ENCODE data around the gene UBE2I.
"Not testable (repeated sequence)": the region's sequence is repeated elsewhere in the genome, so short reads cannot be mapped to it uniquely, and the experiment has no call there.

Gene UBE2I

DNA sequence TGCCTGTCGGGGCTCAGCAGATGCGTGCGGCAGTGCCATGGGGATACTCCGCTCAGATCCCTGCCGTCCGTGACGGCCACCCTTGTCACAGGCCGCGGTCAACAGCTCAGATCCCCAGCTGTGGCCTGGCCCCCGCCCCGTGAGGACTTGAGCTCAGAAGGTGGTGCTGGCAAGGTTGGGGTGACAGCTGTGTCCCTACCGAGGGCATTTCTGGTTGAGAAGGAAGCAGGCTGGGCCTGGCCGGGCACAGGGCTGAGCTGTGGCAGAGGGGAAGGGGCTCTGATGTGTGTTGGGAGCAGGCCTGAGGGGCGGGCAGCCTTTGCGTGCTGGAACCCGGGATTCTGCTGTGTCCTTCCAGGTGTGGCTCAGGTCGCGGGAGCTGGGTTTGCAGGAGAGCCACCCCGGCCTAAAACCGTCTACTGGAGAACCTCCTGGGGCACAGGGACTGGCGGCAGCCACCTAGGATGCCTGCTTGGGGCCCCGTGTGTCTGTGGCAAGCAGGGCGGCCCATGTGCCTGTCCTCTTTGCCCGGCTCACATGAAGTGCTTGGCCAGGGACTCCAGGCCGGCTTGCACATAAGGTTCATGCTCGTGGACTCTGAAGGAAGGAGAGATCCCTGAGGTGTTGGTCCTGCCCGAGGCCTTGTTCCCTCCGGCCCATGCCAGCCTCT, 5.1 kb downstream of the UBE2I start:
- no peak for DNase-seq

DNA sequence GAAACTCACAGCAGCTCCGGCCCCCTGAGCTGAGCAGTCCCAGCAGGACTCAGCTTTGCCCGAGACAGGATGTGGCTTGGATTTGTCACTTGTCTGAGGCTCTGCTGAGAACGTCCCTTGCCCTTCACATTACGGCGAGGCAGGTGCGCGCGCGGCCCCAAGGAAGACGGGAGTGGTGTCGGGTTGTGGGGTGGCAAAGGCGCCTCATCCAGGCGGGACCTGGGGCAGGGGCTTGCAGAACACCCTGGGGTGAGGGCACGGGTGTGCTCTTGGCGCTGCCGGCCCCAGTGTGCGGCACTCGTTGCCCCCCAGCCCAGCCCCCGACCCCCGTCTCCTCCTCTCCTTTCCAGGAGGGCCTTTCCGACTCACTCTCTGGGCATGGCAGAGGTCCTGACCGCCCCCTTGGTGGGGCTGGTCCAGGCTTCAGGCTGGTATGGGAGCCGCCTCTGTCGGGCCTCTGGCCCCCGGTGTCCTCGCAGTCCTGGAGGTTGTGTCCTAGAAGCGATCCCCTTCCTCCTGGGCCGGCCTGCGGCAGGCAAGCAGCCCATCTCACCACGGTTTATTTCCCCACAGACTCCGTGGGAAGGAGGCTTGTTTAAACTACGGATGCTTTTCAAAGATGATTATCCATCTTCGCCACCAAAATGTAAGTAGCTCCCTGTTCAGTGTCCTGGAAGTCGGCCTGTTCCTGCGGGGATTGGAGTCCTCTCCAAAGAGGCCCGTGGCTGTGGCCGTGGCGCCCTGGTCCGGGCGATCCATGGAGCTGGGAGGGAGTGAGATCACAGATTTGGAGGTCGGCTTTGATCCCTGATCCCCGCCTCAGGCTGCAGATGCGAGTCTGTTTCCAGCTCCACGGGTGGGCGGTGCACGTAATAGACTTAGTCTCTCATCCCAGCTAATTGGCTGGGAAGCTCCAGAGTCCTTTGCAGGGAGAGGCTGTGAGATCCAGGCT, 5.9 kb downstream of the UBE2I start:
- no peak for DNase-seq

DNA sequence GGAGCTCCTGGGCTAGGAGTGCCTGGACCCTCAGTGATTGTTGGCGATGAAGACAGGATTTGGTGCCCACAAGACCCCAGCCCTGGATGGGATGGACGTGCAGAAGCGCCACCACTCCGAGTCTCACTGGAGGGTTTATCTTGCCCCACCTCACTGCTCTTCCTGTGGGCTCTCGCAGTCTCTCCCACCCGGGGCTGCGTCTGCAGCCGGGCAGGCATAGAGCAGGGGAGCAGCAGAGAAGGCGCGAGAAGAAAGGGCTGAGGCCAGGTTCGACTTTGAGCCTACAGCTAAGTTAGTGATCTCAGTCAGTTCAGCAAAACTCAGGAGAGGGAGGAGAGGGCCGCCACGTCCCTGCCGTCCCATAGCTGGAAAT, 6.6 kb downstream of the UBE2I start:
- DNase-seq, result no peak

DNA sequence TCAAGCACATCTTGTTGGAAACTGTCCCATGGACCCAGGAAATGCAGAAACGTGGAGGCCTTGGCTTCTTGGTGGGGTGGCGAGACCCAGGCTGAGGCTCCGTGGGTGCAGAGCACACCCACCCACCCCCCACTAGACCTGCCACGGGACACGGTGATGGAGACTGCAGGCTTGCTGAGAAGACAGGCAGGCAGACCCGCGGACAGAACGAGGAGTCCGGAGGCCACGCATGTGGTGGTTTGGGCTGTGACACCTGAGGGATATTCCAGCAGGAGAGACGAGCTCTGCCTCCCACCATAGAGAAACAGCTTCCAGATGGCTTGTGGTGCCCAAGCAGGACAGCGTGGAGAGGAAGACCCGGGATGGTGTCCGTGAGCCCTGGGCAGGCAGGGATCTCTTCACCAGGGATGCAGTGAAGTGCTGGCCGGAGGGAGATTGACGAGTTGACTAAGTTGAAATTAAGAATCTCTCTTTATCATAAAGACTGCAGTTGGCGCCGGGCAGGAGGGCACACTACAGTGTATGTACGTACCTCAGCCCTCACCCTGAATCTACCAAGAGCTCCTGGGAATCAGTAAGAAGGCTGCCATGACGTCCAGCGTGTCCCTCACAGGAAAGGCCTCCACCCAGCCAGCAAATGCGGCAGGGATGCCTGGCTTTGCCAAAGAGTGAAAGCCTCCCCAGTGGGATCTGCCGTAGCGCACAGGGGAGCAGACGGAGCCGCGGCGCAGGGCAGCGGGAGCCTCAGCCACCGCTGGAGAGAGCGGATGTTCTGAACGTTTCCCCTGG, 8.2 kb downstream of the UBE2I start:
- no peak for DNase-seq

DNA sequence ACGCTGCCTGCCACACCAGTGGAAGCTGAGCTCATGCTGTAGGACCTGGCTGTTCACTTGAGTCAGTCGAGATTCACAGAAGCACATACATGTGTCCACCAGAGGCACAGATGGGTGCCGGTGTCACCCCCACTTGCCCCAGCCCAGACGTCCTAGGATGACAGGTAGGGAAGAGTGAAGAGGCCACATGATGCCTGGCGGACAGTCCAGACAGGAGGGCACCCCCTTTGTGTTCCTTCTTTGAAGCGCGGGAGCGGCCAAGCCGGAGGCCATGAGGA, 8.8 kb downstream of the UBE2I start:
- no peak for DNase-seq

DNA sequence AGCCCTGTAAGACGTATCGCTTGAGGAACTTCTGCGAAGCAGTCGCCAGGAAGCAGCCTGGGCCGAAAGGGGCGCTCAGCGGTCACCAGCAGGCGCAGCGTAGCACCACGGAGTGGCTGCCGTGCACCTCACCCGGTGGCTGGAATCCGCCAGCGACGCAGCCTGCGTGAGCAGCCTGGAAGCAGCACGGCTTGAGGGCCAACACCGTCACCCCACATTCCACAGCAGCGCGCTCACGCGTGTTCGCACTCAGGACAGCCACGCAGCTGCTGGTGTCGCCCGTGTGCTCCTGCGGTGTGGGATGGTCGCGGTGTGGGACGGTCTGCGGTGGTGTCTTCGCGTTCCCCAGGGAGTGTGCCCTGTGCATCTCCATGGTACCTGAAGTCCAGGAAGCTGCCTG, 9.6 kb downstream of the UBE2I start:
- DNase-seq, result no peak

DNA sequence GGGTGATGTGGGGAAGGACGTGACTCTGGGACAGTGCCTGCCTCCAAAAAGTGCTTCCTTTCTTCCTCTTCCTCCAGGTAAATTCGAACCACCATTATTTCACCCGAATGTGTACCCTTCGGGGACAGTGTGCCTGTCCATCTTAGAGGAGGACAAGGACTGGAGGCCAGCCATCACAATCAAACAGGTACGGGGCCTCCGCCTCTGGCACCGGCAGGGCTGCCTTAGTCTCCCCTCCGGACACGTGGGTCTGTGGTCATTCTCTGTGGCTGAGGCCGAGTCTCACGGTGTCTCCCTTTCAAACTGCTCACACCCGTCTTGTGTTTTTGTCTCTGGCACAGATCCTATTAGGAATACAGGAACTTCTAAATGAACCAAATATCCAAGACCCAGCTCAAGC, 10.7 kb downstream of the UBE2I start:
- no peak for DNase-seq

DNA sequence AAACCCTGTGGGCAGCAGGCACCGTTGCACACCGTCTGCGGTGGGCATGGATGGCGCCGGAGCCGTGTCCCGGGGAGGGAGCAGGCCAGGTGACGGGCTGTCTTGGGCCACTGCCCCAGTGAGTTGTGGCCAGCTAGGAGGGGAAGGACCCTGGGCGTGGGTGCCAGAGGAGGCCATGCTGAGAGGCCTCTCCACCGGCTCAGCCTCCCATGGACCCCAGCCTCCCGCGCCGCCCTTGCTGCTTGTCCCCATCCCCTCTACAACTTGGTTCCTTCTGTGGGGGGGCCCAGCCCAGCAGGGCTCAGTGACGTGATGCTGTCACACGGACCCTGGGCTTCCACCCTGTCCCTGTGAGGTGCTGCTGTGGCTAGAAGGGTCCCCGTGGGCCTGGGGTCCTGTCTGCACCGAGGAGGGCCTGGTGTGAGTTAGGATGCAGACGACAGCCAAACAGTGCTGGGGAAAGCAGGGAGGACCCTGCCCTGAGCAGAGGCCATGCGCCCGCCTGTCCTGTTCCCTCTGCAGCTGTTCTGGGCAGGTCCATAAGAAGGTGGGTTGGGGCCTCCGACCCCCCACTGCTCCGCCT, 11.3 kb downstream of the UBE2I start:
- no peak for DNase-seq

DNA sequence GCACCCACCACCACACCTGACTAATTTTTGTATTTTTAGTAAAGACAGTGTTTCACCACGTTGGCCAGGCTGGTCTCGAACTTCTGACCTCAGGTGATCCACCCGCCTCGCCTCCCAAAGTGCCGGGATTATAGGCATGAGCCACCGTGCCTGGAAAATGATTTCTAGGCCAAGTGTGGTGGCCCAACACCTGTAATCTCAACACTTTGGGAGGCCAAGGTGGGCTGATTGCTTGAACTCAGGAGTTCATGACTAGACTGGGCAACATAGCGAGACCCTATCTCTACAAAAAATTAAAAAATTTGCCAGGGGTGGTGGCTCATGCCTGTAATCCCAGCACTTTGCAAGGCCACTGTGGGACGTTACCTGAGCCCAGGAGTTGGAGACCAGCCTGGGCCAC, 13.0 kb downstream of the UBE2I start:
- DNase-seq, result no peak

DNA sequence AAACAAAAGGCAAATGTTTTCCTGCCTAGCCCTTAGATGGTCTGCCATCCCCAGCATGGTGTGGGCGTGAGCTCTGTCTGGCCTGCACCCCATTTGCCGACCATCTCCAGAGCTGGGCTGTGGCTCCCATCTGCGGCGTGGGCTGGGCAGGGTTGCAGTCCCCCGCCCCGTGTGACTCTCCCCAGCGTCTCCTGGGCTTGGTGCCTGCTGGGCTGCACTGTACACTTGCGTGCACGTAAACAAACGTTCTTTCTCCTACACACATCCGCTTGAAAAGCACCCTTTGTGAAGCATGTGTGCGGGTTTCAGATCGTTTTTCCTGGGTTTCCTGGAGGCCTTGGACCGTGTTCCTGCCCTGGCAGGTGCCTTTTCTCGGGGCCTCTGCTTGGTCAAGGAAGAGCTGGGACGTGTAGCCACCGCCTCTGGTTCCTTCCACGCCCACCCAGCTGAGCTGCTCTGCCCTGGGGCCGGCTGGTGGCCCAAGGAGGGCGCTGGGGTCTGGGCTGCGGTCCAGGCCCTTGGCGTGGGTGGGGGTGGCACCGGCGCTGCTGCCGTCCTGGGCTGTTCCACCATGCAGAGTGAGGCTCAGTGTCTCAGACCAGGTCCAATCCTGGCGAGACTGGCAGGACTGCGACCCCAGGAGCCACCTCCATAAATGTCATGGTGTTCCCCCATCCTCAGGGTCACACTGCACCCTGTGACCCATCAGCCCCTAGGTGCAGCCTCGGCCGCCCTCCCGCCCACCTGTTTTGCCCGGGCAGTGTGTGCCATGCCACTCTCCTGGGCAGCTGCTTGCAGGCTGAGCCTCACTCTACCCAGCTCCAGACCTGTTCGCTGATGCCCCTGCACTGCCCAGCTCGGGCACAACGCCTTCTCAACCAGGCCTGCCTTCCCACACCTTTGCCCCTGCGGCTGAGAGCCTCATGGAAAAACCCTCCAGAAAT, 14.1 kb downstream of the UBE2I start:
- no peak for DNase-seq

DNA sequence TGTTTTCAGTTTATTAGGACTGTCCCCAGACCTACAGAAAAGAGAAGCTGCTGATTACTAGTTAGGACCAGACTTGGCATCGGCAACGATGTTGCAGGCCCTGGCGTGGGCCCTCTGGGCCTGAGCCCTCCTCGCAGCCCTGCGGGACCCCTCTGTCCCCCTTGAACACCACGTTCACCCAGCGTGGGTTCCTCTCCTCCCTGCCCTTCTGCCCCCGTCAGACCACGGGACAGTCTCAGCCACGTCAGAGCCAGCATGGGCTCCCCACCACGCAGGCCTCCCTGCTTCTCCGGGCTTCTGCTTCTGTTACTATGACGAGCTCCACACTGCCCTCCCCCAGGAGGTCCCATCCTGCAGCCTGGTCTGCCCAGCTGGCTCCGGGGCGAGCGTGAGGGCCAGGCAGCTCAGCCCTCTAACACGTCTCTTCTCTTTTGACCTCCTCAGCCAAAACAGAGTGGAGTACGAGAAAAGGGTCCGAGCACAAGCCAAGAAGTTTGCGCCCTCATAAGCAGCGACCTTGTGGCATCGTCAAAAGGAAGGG, 14.9 kb downstream of the UBE2I start:
- DNase-seq, result no peak

DNA sequence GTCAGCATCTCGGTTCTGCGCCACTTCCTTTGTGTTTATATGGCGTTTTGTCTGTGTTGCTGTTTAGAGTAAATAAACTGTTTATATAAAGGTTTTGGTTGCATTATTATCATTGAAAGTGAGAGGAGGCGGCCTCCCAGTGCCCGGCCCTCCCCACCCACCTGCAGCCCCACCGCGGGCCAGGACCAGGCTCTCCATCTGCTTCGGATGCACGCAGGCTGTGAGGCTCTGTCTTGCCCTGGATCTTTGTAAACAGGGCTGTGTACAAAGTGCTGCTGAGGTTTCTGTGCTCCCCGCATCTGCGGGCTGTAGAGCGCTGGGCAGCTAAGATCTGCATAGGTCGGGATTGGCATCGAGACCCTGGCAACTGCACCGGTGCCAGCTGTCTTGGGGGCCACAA, 15.8 kb downstream of the UBE2I start:
- DNase-seq, result no peak

DNA sequence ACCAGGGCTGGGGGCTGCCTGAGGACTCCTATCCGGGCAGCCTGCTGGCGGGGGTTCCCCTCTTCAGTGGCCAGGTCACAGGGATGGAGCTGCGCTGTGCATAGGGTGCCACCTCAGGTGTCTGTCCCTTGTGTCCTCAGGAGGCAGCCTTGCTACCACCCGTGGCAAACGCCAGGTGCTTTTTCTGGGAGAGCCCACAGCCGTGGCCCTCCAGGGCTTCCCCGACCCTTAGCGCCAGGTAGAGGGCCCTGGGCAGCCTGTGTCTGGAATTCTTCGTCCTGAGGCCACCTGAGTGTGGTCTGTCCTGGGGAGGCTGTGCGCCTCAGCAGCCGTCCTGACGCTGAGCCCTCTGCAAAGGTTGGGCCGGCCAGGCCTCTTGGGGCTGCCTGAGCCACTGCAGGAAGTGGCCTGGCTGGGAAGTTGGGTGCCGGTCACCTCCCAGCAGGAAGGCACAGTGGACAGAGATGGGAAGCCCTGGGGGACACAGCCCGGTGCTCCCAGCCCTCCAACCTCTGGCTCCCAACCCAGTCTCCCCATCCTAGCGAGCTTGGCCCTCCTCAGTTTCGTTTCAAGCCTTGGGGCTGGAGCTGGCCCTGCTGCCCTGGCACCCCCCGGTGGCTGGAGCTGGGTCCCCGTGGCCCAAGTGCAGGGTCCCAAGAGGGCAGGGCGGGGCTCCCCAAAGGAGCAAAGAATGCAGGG, 16.4 kb downstream of the UBE2I start:
- DNase-seq, result no peak

DNA sequence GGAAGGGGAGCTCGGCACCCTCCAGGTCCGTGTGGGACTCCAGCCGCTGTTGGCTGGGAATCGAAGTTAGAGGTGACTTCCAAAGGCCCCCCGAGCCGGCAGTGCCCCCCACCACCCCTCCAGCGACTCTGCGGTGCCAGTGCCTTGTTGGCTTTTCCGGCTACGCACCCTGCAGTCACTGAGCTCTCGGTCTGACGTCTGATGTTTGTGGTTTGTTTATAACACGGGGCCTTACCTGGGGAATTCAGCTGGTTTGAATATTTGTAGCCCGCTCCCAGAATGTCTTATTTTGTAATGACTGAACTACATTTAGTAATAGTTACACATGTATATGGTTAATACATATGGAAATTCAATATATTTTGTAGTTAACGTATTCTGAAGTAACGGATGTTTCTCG, 17.0 kb downstream of the UBE2I start:
- DNase-seq, result no peak

DNA sequence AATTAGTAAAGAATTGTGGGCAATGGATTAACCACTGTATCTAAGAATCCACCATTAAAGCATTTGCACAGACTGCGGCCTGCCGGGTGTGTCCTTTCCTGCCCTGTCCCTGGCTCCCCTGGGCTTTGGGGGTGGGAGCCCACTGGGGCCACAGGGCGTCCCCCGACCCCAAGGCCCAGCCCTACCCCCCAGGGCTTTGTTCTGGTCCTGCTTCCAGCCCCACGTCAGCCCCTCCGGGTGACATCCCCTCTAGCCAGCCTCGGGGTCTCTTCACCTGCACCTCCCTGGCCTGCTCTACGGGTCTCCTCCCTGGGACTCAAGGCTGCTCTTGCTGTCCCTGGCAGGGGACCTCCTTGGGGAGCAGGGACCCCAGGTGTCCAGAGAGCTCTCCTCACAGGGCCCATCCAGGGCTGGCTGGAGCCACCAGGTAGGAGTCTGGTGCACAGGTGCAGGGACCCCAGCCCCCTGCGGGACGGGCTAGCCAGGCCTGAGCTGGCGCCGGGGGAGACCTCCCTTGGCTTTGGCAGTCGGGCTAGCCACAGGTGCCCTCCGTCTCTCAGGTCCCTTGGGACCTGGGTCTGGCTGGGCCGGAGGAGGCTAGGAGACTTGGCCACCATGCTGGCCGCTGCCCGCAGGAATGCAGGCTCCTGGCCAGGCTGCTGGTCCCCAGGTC, 17.6 kb downstream of the UBE2I start:
- DNase-seq, result no peak

DNA sequence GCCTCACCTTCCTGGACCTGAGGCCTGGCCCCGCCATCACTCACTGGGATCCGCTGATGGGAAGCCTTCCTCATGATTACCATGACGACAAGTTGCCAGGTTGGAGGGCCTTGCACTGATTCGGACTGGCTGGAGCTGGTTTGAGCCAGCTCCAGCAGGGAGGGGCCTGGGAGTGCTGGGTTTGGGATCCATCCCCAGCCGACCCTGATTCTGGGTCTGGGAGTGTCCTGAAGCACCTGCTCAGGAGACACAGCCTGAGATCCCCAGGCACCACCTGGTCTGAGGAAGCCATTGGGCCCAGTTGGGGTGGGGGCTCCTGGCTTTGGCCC, 18.1 kb downstream of the UBE2I start:
- no peak for DNase-seq

DNA sequence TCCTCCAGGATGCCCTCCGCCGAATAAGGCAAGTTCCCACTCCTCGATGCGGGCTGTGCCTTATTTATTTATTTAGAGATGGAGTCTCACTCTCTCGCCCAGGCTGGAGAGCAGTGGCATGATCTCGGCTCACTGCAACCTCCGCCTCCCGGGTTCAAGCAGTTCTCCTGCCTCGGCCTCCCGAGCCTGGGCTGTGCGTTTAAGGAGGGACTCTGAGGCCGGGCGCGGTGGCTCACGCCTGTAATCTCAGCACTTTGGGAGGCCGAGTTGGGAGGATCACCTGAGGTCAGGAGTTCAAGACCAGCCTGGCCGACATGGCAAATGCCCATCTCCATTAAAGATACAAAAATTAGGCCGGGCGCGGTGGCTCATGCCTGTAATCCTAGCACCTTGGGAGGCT, 18.7 kb downstream of the UBE2I start:
- not testable (repeated sequence) for DNase-seq

DNA sequence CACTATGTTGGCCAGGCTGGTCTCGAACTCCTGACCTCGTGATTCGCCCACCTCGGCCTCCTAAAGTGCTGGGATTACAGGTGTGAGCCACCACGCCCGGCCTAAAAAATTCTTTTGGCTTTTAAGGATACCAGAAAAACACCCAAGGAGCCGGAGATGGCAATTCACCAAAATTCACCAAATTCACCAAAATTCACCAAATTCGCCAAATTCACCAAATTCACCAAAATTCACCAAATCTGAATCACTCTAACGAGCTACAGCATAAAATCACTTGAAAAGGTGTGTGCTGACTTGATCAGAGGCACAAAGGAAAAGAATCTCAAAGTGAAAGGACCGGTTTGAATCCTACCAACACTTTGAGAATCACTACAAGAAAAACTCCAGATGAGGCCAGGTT, 19.5 kb downstream of the UBE2I start:
- not testable (repeated sequence) for DNase-seq

DNA sequence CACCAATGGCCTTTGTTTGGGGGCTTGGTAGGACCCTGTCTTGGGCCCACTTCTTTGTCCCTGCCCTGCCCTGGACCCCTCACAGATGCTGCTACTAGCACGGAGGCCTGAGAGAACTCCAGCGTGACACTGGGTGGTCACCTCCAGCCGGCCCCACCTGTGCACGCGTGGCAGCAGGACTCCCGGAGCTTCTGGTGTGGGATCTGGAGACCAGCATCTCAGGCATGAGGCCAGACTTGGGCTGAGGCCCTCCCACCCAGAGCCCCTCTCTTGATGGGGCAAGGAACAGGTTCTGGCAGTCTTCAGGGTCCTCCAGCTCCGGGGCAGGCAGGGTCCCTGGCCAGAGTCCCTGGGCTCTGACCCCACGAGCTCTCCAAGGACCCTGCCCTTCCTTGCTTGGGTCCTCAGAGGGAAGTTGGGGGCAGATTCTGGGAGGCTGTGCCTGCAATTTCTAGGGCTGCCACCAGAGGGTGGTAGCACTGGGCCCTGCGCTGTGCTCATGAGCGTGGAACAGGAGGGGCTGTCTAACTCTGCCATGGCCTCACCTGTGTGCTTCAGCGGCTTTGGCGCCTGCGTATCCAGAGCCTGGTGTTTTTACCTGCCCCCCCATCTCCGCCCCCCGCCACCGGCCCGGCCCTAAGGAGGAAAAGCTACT, 21.0 kb downstream of the UBE2I start:
- no peak for DNase-seq

DNA sequence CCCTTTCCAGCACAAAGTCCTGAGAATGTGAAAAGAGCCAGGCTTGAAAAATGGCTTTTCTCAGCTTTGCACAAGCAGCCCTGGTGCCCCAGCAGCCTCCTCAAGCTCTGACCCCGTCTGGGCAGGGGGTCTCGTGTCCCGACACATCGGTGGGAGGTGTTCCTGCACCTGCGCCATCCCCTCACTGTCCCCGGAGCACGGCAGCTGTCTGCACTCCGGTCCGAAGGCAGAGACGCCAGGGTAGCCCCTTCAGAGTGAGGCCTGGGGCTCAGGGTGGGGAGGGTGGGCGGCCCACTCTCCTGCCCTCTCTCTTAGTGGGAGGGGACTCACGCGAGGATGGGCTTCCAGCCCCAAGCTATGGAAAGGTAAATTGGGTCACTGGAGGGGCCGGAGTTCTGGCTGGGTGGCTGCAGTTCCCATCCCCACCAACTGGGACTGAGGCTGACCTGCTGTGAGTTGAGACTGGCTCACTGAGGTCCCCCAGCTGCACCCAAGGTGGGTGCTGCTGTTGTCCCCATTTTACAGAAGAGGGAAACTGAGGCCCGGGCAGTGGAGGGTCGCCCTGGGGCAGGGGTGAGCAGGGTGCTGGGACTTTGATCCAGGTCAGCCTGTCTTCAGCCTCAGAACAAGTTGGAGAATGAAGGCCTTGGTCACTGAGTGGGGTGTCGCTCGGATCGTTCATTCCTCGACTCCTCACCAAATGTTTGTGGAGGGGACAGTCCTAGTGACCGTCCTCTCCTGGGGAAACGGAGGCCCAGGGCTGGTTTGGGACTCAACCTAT, 21.7 kb downstream of the UBE2I start:
- no peak for DNase-seq
